Muscle layer of duodenum (tissue), 2 donors: ENCODE measurements around the gene CFAP70.

Experiments
- H3K27ac ChIP-seq: one replicate; pipeline ENCODE4 v1.7.0; 2013; ENCODE audit warnings: mild to moderate bottlenecking, low read length
- H3K27me3 ChIP-seq: one replicate; pipeline ENCODE4 v1.7.0; 2013; ENCODE audit warnings: low read depth, mild to moderate bottlenecking, control low read depth, low read length
- H3K36me3 ChIP-seq, 2 donors: one replicate each; pipeline ENCODE4 v1.7.0; 2013; ENCODE audit warnings: low read length in 2 of 2, control low read depth in 1 of 2, mild to moderate bottlenecking in 1 of 2; ENCODE audit not compliant: insufficient read depth in 2 of 2, control insufficient read depth in 1 of 2
- H3K4me1 ChIP-seq, 2 donors: one replicate each; pipeline ENCODE4 v1.7.0; 2013; ENCODE audit warnings: low read length in 2 of 2, mild to moderate bottlenecking in 2 of 2, control low read depth in 1 of 2, moderate library complexity in 1 of 2; ENCODE audit not compliant: insufficient read depth in 2 of 2, control insufficient read depth in 1 of 2
- H3K4me3 ChIP-seq, 2 donors: one replicate each; pipeline ENCODE4 v1.7.0; 2013; ENCODE audit warnings: low read length in 2 of 2, low read depth in 1 of 2, mild to moderate bottlenecking in 1 of 2
- H3K9me3 ChIP-seq, 2 donors: one replicate each; pipeline ENCODE4 v1.7.0; 2013; ENCODE audit warnings: low read length in 2 of 2, control low read depth in 1 of 2, mild to moderate bottlenecking in 1 of 2; ENCODE audit not compliant: control insufficient read depth in 1 of 2
- donor health status: healthy.

CFAP70 gene

GRCh38 chr10:73210395-73211105 lies 148.1 kb downstream of the CFAP70 start:
- H3K36me3 ChIP-seq, result peaks cover 12 to 18% of the 10 kb centered on the region in 2 donors
- H3K27me3 ChIP-seq, result no peaks in the 10 kb centered on the region
- H3K9me3 ChIP-seq, result no peaks in the 10 kb centered on the region
- H3K27ac ChIP-seq, result no peak overlapping the region
- H3K4me3 ChIP-seq, result no peak overlapping the region
- no peaks in the 10 kb centered on the region for H3K4me1 ChIP-seq

- H3K27me3 ChIP-seq, result no peaks in the 10 kb centered on the region
- H3K36me3 ChIP-seq, result peaks cover 12 to 18% of the 10 kb centered on the region in 2 donors
- H3K4me3 ChIP-seq, result no peak overlapping the region
- no peak overlapping the region for H3K27ac ChIP-seq
- H3K4me1 ChIP-seq, result no peaks in the 10 kb centered on the region
- no peaks in the 10 kb centered on the region for H3K9me3 ChIP-seq
Measured at GRCh38 chr10:73209705-73210104, 149.0 kb downstream of the CFAP70 start.

DNA sequence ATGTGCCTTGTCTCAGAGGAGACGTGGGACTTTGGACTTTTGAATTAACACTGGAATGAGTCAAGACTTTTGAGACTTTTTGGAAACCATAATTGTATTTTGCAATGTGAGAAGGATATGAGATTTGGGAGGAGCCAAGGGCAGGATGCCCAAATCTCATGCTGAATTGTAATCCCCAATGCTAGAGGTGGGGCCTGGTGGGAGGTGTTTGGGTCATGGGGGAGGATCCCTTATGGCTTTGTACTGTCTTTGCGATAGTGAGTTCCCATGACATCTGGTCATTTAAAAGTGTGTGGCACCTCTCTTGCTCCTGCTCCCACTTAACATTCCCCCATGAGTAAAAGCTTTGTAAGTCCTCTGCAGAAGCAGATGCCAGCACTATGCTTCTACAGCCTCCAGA lies 150.8 kb downstream of the CFAP70 start:
- Histone ChIP-seq H3K27me3 (no peaks in the 10 kb centered on the region), H3K4me3 (no peak overlapping the region), H3K9me3 (no peaks in the 10 kb centered on the region), H3K4me1 (no peaks in the 10 kb centered on the region), H3K27ac (no peak overlapping the region), H3K36me3 (peaks cover 12 to 18% of the 10 kb centered on the region in 2 donors)

DNA sequence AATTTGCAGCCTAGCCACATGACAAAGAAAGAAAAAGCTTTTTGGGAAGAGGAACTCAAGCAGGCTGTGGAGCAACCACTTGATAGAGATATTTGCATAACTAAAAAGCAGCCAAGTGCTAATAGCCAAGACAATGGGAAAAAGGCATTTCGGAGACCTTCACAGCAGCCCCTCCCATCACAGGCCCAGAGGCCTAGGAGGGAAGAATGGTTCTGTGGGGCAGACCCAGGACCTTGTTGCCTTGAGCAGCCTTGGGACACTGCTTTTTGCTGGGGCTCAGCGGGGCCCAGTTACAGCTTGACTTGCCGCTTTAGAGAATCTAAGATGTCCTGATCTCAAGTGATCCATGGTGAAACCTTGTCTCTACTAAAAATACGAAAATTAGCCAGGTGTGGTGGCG lies 152.3 kb downstream of the CFAP70 start:
- H3K36me3 ChIP-seq, result peaks cover 12 to 18% of the 10 kb centered on the region in 2 donors
- H3K4me1 ChIP-seq, result no peaks in the 10 kb centered on the region
- no peaks in the 10 kb centered on the region for H3K27me3 ChIP-seq
- no peak overlapping the region for H3K27ac ChIP-seq
- no peaks in the 10 kb centered on the region for H3K9me3 ChIP-seq
- no peak overlapping the region for H3K4me3 ChIP-seq

DNA sequence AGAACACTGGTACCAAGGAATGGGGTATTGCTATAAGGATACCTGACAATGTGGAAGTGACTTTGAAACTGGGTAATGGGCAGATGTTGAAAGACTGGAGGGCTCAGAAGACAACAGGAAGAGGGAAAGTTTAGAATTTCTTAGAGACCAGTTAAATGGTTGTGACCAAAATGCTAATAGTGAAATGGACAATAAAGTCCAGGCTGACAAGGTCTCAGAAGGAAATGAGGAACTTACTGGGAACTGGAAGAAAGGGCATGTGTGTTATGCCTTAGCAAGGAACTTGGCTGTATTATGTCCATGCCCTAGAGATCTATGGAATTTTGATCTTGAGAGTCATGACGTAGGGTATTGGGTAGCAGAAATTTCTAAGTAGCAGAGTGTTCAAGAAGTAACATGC lies 152.8 kb downstream of the CFAP70 start:
- H3K4me1 ChIP-seq, result no peaks in the 10 kb centered on the region
- no peak overlapping the region for H3K4me3 ChIP-seq
- H3K36me3 ChIP-seq, result peaks cover 9 to 13% of the 10 kb centered on the region in 2 donors
- no peaks in the 10 kb centered on the region for H3K9me3 ChIP-seq
- no peak overlapping the region for H3K27ac ChIP-seq
- H3K27me3 ChIP-seq, result no peaks in the 10 kb centered on the region

GRCh38 chr10:73205081-73205480 lies 153.6 kb downstream of the CFAP70 start:
- Histone ChIP-seq H3K9me3 (no peaks in the 10 kb centered on the region), H3K4me1 (no peaks in the 10 kb centered on the region), H3K4me3 (no peak overlapping the region), H3K27me3 (no peaks in the 10 kb centered on the region), H3K27ac (no peak overlapping the region), H3K36me3 (peaks cover 10 to 11% of the 10 kb centered on the region in 2 donors)
